Measurements from ENCODE around the gene RFC4.
"Not testable (repeated sequence)": the region's sequence is repeated elsewhere in the genome, so short reads cannot be mapped to it uniquely, and the experiment has no call there.

DNA sequence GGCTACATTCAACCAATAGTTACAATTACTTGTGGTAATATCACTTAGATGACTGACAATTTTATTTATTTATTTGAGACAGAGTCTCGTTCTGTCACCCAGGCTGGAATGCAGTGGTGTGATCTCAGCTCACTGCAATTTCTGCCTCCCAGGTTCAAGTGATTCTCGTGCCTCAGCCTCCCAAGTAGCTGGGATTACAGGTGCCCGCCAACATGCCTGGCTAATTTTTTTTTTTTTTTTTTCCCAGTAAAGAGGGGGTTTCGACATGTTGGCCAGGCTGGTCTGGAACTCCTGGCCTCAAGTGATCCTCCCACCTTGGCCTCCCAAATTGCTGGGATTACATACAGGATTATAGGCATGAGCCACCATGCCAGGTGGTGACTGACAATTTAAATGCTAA lies 2.8 kb downstream of the RFC4 start:
- TF ChIP-seq ZNF175, ZBTB21, ZNF768 (tag by site-specific recombination; IDR thresholded peaks at IDR 0.05): not testable (repeated sequence)
- TF ChIP-seq, protein P1, sequence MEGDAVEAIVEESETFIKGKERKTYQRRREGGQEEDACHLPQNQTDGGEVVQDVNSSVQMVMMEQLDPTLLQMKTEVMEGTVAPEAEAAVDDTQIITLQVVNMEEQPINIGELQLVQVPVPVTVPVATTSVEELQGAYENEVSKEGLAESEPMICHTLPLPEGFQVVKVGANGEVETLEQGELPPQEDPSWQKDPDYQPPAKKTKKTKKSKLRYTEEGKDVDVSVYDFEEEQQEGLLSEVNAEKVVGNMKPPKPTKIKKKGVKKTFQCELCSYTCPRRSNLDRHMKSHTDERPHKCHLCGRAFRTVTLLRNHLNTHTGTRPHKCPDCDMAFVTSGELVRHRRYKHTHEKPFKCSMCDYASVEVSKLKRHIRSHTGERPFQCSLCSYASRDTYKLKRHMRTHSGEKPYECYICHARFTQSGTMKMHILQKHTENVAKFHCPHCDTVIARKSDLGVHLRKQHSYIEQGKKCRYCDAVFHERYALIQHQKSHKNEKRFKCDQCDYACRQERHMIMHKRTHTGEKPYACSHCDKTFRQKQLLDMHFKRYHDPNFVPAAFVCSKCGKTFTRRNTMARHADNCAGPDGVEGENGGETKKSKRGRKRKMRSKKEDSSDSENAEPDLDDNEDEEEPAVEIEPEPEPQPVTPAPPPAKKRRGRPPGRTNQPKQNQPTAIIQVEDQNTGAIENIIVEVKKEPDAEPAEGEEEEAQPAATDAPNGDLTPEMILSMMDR (tag by site-specific recombination; IDR thresholded peaks at IDR 0.05) = not testable (repeated sequence)

Data from HEK293 (cell line).